ENCODE measurements around the gene TAGLN2. TPM values are rescaled to one million over a fixed set of nuclear protein-coding genes. Genes with fewer than 3 reads are reported as not detected.

The TAGLN2 gene
- total RNA-seq, 1 donor from 2014 or later: 3.9 TPM

DNA sequence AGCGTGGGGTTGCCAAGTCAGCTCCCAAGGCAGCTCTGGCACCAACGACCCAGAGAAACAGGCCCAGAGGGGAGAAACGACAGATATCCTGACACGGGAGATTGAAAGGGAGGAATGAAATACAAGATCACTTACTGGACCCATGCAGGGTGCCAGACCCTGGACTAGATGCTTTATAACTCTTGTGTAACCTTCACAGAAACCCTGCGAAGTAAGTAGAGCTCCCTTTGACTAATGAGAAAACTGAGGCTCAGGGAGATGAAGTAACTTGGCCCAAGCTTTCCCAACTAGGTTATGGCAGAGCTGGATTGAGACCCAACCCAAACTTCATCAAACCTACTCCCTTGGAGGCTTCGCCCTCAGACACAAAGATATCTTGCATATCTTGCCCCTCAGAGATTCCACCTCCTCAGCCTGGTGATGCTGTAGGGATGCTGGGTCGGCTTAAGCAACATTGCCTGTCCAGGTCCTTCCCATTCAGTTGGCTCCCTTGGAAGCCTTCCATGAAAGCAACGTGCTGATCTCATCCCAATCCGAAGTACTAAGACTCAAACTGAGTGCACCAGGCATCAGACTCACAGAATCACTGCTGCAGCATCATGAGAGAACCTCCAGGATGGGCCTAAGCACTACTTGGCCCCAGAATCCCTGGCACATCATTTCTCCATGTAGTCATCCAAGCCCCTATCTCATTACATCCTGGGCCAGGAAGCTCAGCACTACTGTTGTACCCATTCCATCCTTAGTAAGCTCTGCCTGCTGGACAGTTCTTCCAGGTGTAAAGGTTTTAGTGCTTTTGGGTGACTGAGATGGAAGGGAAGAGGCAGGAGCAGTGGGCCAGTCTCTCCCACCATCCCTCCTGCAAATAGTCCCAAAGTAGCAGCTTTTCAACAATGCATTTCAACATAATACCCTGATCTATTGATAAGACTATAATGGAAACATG is 21.2 kb upstream of the TAGLN2 start:
- no peaks in the 10 kb centered on the region for H3K27me3 ChIP-seq
- H3K9me3 ChIP-seq (ENCODE audit: low read depth): no peaks in the 10 kb centered on the region
- H4K20me1 ChIP-seq (ENCODE audit: low read depth): no peaks in the 10 kb centered on the region
- peak overlapping the region; percentile 88 for H2AFZ ChIP-seq (replicated peaks)
- peak overlapping the region; percentile 94 for H3K4me2 ChIP-seq
- TF ChIP-seq EZH2phosphoT487 (IDR thresholded peaks at IDR 0.05) (no peak), EZH2 (IDR thresholded peaks at IDR 0.05) (no peak)
- H3K9ac ChIP-seq: no peak overlapping the region
- Mint-ChIP-seq H3K27me3 (ENCODE audit: insufficient read depth, low read depth) (peaks cover 12% of the 10 kb centered on the region), H3K36me3 (peaks cover 8% of the 10 kb centered on the region), H3K27ac (no peak overlapping the region), H3K9me3 (no peaks in the 10 kb centered on the region), H3K4me3 (peak overlapping the region; percentile 95), H3K4me1 (peaks cover 36% of the 10 kb centered on the region)
- H3K4me1 ChIP-seq: peaks cover 39% of the 10 kb centered on the region
- peaks cover 21% of the 10 kb centered on the region for H3K79me2 ChIP-seq (ENCODE audit: low read depth)
- no peak for DNase-seq (ENCODE audit: low spot score)
- peak overlapping the region; percentile 80 for H3K4me3 ChIP-seq
- no peak overlapping the region for H3K27ac ChIP-seq
- H3F3A ChIP-seq (ENCODE audit: low read depth): peaks cover 13% of the 10 kb centered on the region
- no peaks in the 10 kb centered on the region for H3K36me3 ChIP-seq

DNA sequence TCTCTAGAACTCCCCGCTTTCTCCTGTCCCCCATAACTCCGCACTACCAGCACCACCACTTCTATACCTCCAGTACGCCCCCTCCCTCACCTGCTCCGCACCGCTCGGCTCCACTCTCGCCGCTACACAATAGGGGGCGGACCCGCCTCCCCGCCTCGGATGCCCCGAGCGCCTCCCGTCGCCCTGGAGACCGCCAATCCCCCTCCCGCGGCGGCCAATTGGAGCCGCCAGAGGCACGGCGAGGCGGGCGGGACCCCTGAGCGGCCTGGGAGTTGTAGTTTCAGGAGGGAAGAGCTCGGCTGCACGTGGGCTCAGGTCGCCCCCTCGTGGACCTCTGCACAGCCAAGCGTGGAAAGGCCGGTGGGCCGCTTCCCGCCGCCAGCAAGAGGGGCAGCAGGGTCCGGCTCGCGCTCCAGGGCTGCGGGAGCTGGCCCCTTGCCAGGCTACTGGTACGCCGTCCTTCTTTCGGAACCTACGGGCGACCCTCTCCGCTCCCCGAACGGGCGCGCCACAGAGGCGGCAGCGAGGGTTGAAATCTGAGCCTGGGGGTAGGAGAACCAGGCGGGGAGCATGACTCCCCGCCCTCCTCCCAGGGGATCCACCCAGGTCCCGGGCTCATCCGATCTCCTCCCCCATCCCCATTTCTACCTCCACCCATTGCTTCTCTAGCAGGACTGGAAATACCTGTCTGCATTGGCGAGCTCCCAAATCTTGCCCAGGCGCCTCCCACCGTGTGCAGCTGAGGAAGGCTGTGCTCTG is 20.4 kb upstream of the TAGLN2 start, which contains the start of gene IGSF9:
Gene IGSF9, minus strand, starts transcription at position 131 of the 759 bp plus-strand sequence. CDS start 2,159 bp downstream, outside the sequence.
- Histone ChIP-seq H4K20me1 (ENCODE audit: low read depth) (peaks cover 5% of the 10 kb centered on the region), H3K4me3 (peak within 1 kb of the TSS; percentile 80), H3K9ac (peak within 1 kb of the TSS; percentile 1), H3F3A (ENCODE audit: low read depth) (peaks cover 22% of the 10 kb centered on the region), H3K9me3 (ENCODE audit: low read depth) (no peaks in the 10 kb centered on the region), H3K4me1 (peaks cover 48% of the 10 kb centered on the region), H3K79me2 (ENCODE audit: low read depth) (peaks cover 21% of the 10 kb centered on the region), H3K27me3 (no peaks in the 10 kb centered on the region), H2AFZ (replicated peaks) (peak within 1 kb of the TSS; percentile 88), H3K36me3 (no peaks in the 10 kb centered on the region), H3K4me2 (peak within 1 kb of the TSS; percentile 94), H3K27ac (no peak within 1 kb of the TSS)
- DNase-seq (ENCODE audit: low spot score): peak; percentile 99
- Mint-ChIP-seq H3K9me3 (no peaks in the 10 kb centered on the region), H3K27me3 (ENCODE audit: insufficient read depth, low read depth) (peaks cover 12% of the 10 kb centered on the region), H3K27ac (peak within 1 kb of the TSS; percentile 85), H3K4me3 (peak within 1 kb of the TSS; percentile 95), H3K36me3 (peaks cover 9% of the 10 kb centered on the region), H3K4me1 (peaks cover 44% of the 10 kb centered on the region)
- TF ChIP-seq EZH2 (IDR thresholded peaks at IDR 0.05): no peak
- no peak for TF ChIP-seq EZH2phosphoT487 (IDR thresholded peaks at IDR 0.05)
- TF ChIP-seq, protein P1, sequence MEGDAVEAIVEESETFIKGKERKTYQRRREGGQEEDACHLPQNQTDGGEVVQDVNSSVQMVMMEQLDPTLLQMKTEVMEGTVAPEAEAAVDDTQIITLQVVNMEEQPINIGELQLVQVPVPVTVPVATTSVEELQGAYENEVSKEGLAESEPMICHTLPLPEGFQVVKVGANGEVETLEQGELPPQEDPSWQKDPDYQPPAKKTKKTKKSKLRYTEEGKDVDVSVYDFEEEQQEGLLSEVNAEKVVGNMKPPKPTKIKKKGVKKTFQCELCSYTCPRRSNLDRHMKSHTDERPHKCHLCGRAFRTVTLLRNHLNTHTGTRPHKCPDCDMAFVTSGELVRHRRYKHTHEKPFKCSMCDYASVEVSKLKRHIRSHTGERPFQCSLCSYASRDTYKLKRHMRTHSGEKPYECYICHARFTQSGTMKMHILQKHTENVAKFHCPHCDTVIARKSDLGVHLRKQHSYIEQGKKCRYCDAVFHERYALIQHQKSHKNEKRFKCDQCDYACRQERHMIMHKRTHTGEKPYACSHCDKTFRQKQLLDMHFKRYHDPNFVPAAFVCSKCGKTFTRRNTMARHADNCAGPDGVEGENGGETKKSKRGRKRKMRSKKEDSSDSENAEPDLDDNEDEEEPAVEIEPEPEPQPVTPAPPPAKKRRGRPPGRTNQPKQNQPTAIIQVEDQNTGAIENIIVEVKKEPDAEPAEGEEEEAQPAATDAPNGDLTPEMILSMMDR (IDR thresholded peaks at IDR 0.05): peak; percentile 66

DNA sequence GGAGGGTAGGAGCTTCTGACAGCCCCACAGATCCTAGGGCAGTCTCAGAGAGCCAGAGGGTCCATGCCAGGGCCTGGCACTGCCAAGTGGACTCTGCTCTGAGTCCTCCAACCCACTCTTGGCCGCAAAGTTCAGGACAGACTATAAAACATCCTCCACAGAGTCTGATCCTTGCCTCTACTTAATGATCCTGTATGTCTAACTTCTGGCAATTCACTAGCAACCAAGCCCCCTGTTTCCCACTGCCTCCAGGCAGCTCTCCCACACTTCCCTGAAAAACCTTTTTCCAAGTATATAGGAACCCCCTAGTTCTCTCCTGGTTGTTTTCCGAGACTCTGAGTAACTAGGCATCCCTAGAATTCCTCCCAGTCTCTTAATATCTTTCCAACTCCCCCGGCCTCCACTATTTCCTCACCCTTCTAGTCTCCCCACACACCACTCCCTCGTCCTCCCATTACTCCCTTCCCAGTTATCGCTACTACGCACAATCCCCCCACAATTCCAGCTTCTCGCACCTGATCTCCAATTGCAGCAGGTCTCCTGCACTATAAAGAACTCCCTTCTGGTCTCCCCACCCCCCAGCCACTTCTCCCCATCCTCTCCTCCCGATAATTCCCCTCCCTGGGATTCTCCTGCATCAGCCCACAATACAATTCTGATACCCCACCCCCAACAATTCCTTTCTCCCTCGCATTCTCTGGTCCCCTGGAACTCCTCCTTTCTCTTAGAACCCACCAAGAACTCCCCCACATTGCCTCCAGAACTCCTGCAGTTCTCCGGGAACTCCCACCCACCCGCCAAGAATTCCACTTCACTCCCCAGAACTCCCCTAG is 19.5 kb upstream of the TAGLN2 start:
- H3K27me3 ChIP-seq: no peaks in the 10 kb centered on the region
- H2AFZ ChIP-seq (replicated peaks): peak overlapping the region; percentile 11
- H3K36me3 ChIP-seq: no peaks in the 10 kb centered on the region
- Mint-ChIP-seq H3K27me3 (ENCODE audit: insufficient read depth, low read depth) (peaks cover 14% of the 10 kb centered on the region), H3K4me3 (peak overlapping the region; percentile 95), H3K27ac (peak overlapping the region; percentile 85), H3K36me3 (peaks cover 9% of the 10 kb centered on the region), H3K4me1 (peaks cover 52% of the 10 kb centered on the region), H3K9me3 (no peaks in the 10 kb centered on the region)
- peaks cover 21% of the 10 kb centered on the region for H3K79me2 ChIP-seq (ENCODE audit: low read depth)
- peaks cover 55% of the 10 kb centered on the region for H3K4me1 ChIP-seq
- peak overlapping the region; percentile 1 for H3K9ac ChIP-seq
- no peaks in the 10 kb centered on the region for H3K9me3 ChIP-seq (ENCODE audit: low read depth)
- H3K4me3 ChIP-seq: peak overlapping the region; percentile 80
- peak overlapping the region; percentile 94 for H3K4me2 ChIP-seq
- no peak overlapping the region for H3K27ac ChIP-seq
- no peak for DNase-seq (ENCODE audit: low spot score)
- TF ChIP-seq EZH2phosphoT487 (IDR thresholded peaks at IDR 0.05): no peak
- TF ChIP-seq, protein P1 (IDR thresholded peaks at IDR 0.05): no peak
- no peak for TF ChIP-seq EZH2 (IDR thresholded peaks at IDR 0.05)
- peaks cover 22% of the 10 kb centered on the region for H3F3A ChIP-seq (ENCODE audit: low read depth)
- peaks cover 5% of the 10 kb centered on the region for H4K20me1 ChIP-seq (ENCODE audit: low read depth)
